HG02840 (cell line): ENCODE data around the gene KANSL1.

Experiments used
- ATAC-seq: cut with Tn5 transposase; IDR thresholded peaks from one replicate; pipeline ENCODE4 v1.9.1; 2021; ENCODE audit warnings: mild to moderate bottlenecking, moderate library complexity, moderate number of reproducible peaks; ENCODE audit not compliant: unreplicated experiment, low FRiP score

KANSL1 gene

GRCh38 chr17:46141645-46142044 is 51.6 kb downstream of the KANSL1 start:
- ATAC-seq: no peak

- ATAC-seq: no peak
Measured at GRCh38 chr17:46140645-46141197, 52.5 kb downstream of the KANSL1 start.

GRCh38 chr17:46139432-46140210 is 53.6 kb downstream of the KANSL1 start:
- no peak for ATAC-seq

- no peak for ATAC-seq
Measured at GRCh38 chr17:46138473-46138872, 54.8 kb downstream of the KANSL1 start.

GRCh38 chr17:46136820-46137219 is 56.4 kb downstream of the KANSL1 start:
- ATAC-seq: no peak

- no peak for ATAC-seq
Measured at GRCh38 chr17:46135879-46136563, 57.2 kb downstream of the KANSL1 start.

GRCh38 chr17:46135126-46135812 is 58.0 kb downstream of the KANSL1 start:
- ATAC-seq: no peak

- ATAC-seq: no peak
Measured at GRCh38 chr17:46129302-46129701, 63.9 kb downstream of the KANSL1 start.

- ATAC-seq: no peak
Measured at GRCh38 chr17:46128453-46128852, 64.8 kb downstream of the KANSL1 start.

- ATAC-seq: no peak
Measured at GRCh38 chr17:46127524-46127923, 65.7 kb downstream of the KANSL1 start.

- ATAC-seq: no peak
Measured at GRCh38 chr17:46126840-46127239, 66.4 kb downstream of the KANSL1 start.

GRCh38 chr17:46125831-46126230 is 67.4 kb downstream of the KANSL1 start:
- ATAC-seq: no peak

GRCh38 chr17:46124695-46125592 is 68.3 kb downstream of the KANSL1 start:
- ATAC-seq: no peak

GRCh38 chr17:46123607-46124006 is 69.6 kb downstream of the KANSL1 start:
- ATAC-seq: no peak

- ATAC-seq: no peak
Measured at GRCh38 chr17:46122486-46122871, 70.8 kb downstream of the KANSL1 start.

- no peak for ATAC-seq
Measured at GRCh38 chr17:46121841-46122485, 71.3 kb downstream of the KANSL1 start.

GRCh38 chr17:46121165-46121764 is 72.0 kb downstream of the KANSL1 start:
- ATAC-seq: no peak

- ATAC-seq: no peak
Measured at GRCh38 chr17:46120537-46120936, 72.7 kb downstream of the KANSL1 start.

- no peak for ATAC-seq
Measured at GRCh38 chr17:46120078-46120477, 73.2 kb downstream of the KANSL1 start.
